ENCODE data around the gene LRRC74B. TPM values are rescaled to one million over a fixed set of nuclear protein-coding genes. Genes with fewer than 3 reads are reported as not detected.

Gene LRRC74B
- polyA plus RNA-seq, 3 donors = not detected

DNA sequence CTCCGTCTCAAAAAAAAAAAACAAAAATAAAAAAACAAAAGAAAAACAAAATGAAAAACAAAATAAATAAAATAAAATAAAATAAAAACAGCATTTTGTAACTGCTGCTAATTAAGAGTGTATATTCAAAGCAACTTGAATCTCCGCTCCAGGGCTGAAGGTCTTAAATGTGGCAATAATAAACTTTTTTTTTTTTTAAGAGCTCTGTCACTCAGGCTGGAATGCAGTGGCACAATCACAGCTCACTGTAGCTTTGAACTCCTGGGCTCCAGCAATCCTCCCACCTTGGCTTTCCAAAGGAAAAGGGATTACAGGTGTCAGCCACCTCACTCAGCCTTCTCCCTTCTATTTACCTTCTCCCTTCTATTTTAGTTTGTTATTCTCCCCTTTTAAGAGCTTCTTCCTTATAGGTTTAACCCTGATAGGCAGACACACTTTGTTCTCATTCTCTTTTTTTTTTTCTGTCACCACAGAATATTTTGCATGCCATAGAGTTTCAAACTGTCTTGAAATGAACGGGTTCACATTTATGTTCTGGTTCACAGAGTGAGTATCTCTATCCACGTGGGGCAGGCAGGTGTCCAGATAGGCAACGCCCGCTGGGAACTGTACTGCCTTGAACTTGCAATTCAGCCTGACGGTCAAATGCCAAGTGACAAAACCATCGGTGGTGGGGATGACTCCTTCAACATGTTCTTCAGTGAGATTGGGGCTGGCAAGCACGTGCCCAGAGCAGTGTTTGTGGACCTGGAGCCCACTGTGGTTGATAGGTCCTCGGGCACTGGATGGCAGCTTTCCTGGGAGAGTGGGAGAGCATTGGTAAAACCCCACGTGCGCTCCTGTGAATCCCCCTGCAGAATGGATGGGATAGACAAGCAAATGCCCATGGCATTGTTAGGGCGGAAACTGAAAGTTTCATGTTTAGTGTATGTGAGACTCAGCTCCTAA is 19.4 kb downstream of the LRRC74B start:
- TF ChIP-seq CTCF (IDR thresholded peaks at IDR 0.05) = no peak
- Histone ChIP-seq H3K9ac (ENCODE audit: insufficient read depth, low read length, poor library complexity, severe bottlenecking) (no peak overlapping the region), H3K27ac (ENCODE audit: low read depth in 1 of 2, low read length in 2 of 2) (no peak overlapping the region), H3K4me2 (replicated peaks; ENCODE audit: extremely low read depth, low read length, poor library complexity, severe bottlenecking) (no peak overlapping the region), H3K4me1 (ENCODE audit: control insufficient read depth in 1 of 2, insufficient read depth in 2 of 2, low read length in 2 of 2) (no peaks in the 10 kb centered on the region), H3K4me3 (replicated peaks in 1 of 3; ENCODE audit: low read depth in 2 of 3, low read length in 3 of 3) (no peak overlapping the region), H3K27me3 (ENCODE audit: control insufficient read depth in 2 of 2, insufficient read depth in 2 of 2, low read length in 2 of 2) (no peaks in the 10 kb centered on the region), H3K36me3 (replicated peaks in 1 of 2; ENCODE audit: control insufficient read depth in 1 of 2, insufficient read depth in 2 of 2, low read length in 2 of 2) (no peaks in the 10 kb centered on the region), H4K20me1 (ENCODE audit: insufficient read depth, low read length) (no peaks in the 10 kb centered on the region), H3K79me2 (ENCODE audit: insufficient read depth, low read length) (no peaks in the 10 kb centered on the region), H3K9me3 (replicated peaks in 1 of 2; ENCODE audit: control insufficient read depth in 1 of 2, insufficient read depth in 1 of 2, low read length in 2 of 2) (no peaks in the 10 kb centered on the region), H2AFZ (ENCODE audit: insufficient read depth, low read depth, low read length, poor library complexity, severe bottlenecking) (no peak overlapping the region)
- Mint-ChIP-seq H3K4me1 (no peaks in the 10 kb centered on the region), H3K27ac (no peak overlapping the region), H3K9me3 (no peaks in the 10 kb centered on the region), H3K27me3 (ENCODE audit: low read depth in 3 of 3) (peaks cover 3 to 17% (median 7%) of the 10 kb centered on the region in 3 donors), H3K36me3 (no peaks in the 10 kb centered on the region), H3K4me3 (no peak overlapping the region)
- no peak for DNase-seq
- 83% methylated on average over 11 of the region's 13 CpGs for WGBS (ENCODE audit: insufficient coverage)
- intact Hi-C loops (cut with micrococcal nuclease) = no loop called here

GRCh38 chr22:21067075-21067900 is 21.5 kb downstream of the LRRC74B start:
- Histone ChIP-seq H3K27me3 (ENCODE audit: control insufficient read depth in 2 of 2, insufficient read depth in 2 of 2, low read length in 2 of 2) (no peaks in the 10 kb centered on the region), H3K4me2 (replicated peaks; ENCODE audit: extremely low read depth, low read length, poor library complexity, severe bottlenecking) (no peak overlapping the region), H3K36me3 (replicated peaks in 1 of 2; ENCODE audit: control insufficient read depth in 1 of 2, insufficient read depth in 2 of 2, low read length in 2 of 2) (no peaks in the 10 kb centered on the region), H3K27ac (ENCODE audit: low read depth in 1 of 2, low read length in 2 of 2) (no peak overlapping the region), H2AFZ (ENCODE audit: insufficient read depth, low read depth, low read length, poor library complexity, severe bottlenecking) (no peak overlapping the region), H3K4me1 (ENCODE audit: control insufficient read depth in 1 of 2, insufficient read depth in 2 of 2, low read length in 2 of 2) (no peaks in the 10 kb centered on the region), H3K9ac (ENCODE audit: insufficient read depth, low read length, poor library complexity, severe bottlenecking) (no peak overlapping the region), H3K4me3 (replicated peaks in 1 of 3; ENCODE audit: low read depth in 2 of 3, low read length in 3 of 3) (no peak overlapping the region), H3K9me3 (replicated peaks in 1 of 2; ENCODE audit: control insufficient read depth in 1 of 2, insufficient read depth in 1 of 2, low read length in 2 of 2) (no peaks in the 10 kb centered on the region), H3K79me2 (ENCODE audit: insufficient read depth, low read length) (no peaks in the 10 kb centered on the region), H4K20me1 (ENCODE audit: insufficient read depth, low read length) (no peaks in the 10 kb centered on the region)
- Mint-ChIP-seq H3K4me1 (no peaks in the 10 kb centered on the region), H3K9me3 (peaks cover 0 to 3% (median 0%) of the 10 kb centered on the region in 7 donors), H3K36me3 (no peaks in the 10 kb centered on the region), H3K27ac (peak overlapping the region in 1 of 7 donors; percentile 15), H3K4me3 (no peak overlapping the region), H3K27me3 (ENCODE audit: low read depth in 3 of 3) (peaks cover 2 to 15% (median 6%) of the 10 kb centered on the region in 3 donors)
- no peak for DNase-seq
- intact Hi-C loops (cut with micrococcal nuclease) = no loop called here
- TF ChIP-seq CTCF (IDR thresholded peaks at IDR 0.05) = no peak
- 92% methylated on average over 25 of the region's 28 CpGs for WGBS (ENCODE audit: insufficient coverage)

Data from CD14-positive monocyte (primary cell).